Measurements from ENCODE around the gene VCL.

Gene VCL

GRCh38 chr10:74072503-74072902, 74.6 kb downstream of the VCL start:
- DNase-seq (ENCODE audit: low read depth, low spot score): no peak

- no peak for DNase-seq (ENCODE audit: low read depth, low spot score)
Measured at GRCh38 chr10:74075906-74076305, 78.0 kb downstream of the VCL start.

- DNase-seq (ENCODE audit: low read depth, low spot score): no peak
Measured at GRCh38 chr10:74076961-74077360, 79.0 kb downstream of the VCL start.

- DNase-seq (ENCODE audit: low read depth, low spot score): no peak
Measured at GRCh38 chr10:74077416-74077815, 79.5 kb downstream of the VCL start.

- DNase-seq (ENCODE audit: low read depth, low spot score): no peak
Measured at GRCh38 chr10:74078037-74078436, 80.1 kb downstream of the VCL start.

- DNase-seq (ENCODE audit: low read depth, low spot score): no peak
Measured at GRCh38 chr10:74079028-74079935, 81.4 kb downstream of the VCL start.

GRCh38 chr10:74079936-74080590, 82.1 kb downstream of the VCL start:
- no peak for DNase-seq (ENCODE audit: low read depth, low spot score)

- no peak for DNase-seq (ENCODE audit: low read depth, low spot score)
Measured at GRCh38 chr10:74081192-74081803, 83.4 kb downstream of the VCL start.

GRCh38 chr10:74081941-74082718, 84.2 kb downstream of the VCL start:
- no peak for DNase-seq (ENCODE audit: low read depth, low spot score)

GRCh38 chr10:74083304-74083703, 85.4 kb downstream of the VCL start:
- no peak for DNase-seq (ENCODE audit: low read depth, low spot score)

GRCh38 chr10:74084955-74085354, 87.0 kb downstream of the VCL start:
- no peak for DNase-seq (ENCODE audit: low read depth, low spot score)

GRCh38 chr10:74086317-74086716, 88.4 kb downstream of the VCL start:
- DNase-seq (ENCODE audit: low read depth, low spot score): no peak

GRCh38 chr10:74088722-74089121, 90.8 kb downstream of the VCL start:
- DNase-seq (ENCODE audit: low read depth, low spot score): no peak

- DNase-seq (ENCODE audit: low read depth, low spot score): no peak
Measured at GRCh38 chr10:74092372-74092771, 94.5 kb downstream of the VCL start.

GRCh38 chr10:74093530-74094164, 95.7 kb downstream of the VCL start:
- no peak for DNase-seq (ENCODE audit: low read depth, low spot score)

GRCh38 chr10:74094231-74094630, 96.3 kb downstream of the VCL start:
- no peak for DNase-seq (ENCODE audit: low read depth, low spot score)

- DNase-seq (ENCODE audit: low read depth, low spot score): no peak
Measured at GRCh38 chr10:74096777-74097176, 98.9 kb downstream of the VCL start.

GRCh38 chr10:74097776-74098175, 99.9 kb downstream of the VCL start:
- DNase-seq (ENCODE audit: low read depth, low spot score): no peak

- no peak for DNase-seq (ENCODE audit: low read depth, low spot score)
Measured at GRCh38 chr10:74099420-74099819, 101.5 kb downstream of the VCL start.

- DNase-seq (ENCODE audit: low read depth, low spot score): no peak
Measured at GRCh38 chr10:74099836-74100235, 101.9 kb downstream of the VCL start.

- no peak for DNase-seq (ENCODE audit: low read depth, low spot score)
Measured at GRCh38 chr10:74103560-74104258, 105.8 kb downstream of the VCL start.

Data from iPS DF 19.7 (cell line).